PC-9 (cell line): ENCODE data around the gene IRF1. TPM values are rescaled to one million over a fixed set of nuclear protein-coding genes. Genes with fewer than 3 reads are reported as not detected.

Source experiments
- BruUV-seq: library from RNA; stranded (reverse); fragments of 400-500 nt; replicated peaks from 2 replicates; lab custom pipeline; 2021; lab: Mats Ljungman, UMichigan
- CTCF ChIA-PET: fragments of 300-600 bp; sonication (Branson Sonifier 250); formaldehyde crosslinking; loops from one replicate; lab custom pipeline; 2022; ENCODE audit warnings: antibody characterized with exemption; lab: Charles Lee
- POLR2A ChIA-PET: fragments of 300-600 bp; sonication (Branson Sonifier 250); formaldehyde crosslinking; loops from one replicate; lab custom pipeline; 2022; ENCODE audit warnings: antibody characterized with exemption; ENCODE audit not compliant: unreplicated experiment; lab: Charles Lee
- DNase-seq, 2 experiments: peaks; one replicate each; pipeline versions ENCODE4 v3.0.0 to v3.0.0-alpha.2; 2015 to 2022; ENCODE audit warnings: mixed read lengths in 1 of 2
- H2AFZ ChIP-seq: fragments of 200-600 bp; sonication (generic); 2 replicates; pipeline ENCODE4 v1.8.1; 2017; ENCODE audit warnings: antibody characterized with exemption
- H3F3A ChIP-seq: fragments of 200-600 bp; sonication (generic); 2 replicates; pipeline ENCODE4 v1.8.1; 2017; ENCODE audit warnings: antibody characterized with exemption, mild to moderate bottlenecking, low read depth; ENCODE audit not compliant: insufficient read depth
- H3K27ac ChIP-seq: fragments of 200-600 bp; sonication (generic); 2 replicates; pipeline ENCODE4 v1.6.1; 2016; ENCODE audit warnings: mixed run types
- H3K27me3 ChIP-seq: fragments of 200-600 bp; sonication (generic); 2 replicates; pipeline ENCODE4 v1.6.1; 2016; ENCODE audit warnings: low read depth, mixed run types; ENCODE audit not compliant: insufficient read depth
- H3K36me3 ChIP-seq: fragments of 200-600 bp; sonication (generic); 2 replicates; pipeline ENCODE4 v1.6.1; 2016; ENCODE audit warnings: low read depth, mixed run types
- H3K4me1 ChIP-seq: fragments of 200-600 bp; sonication (generic); replicated peaks from 2 replicates; pipeline ENCODE4 v1.6.1; 2016; ENCODE audit warnings: mixed run types; ENCODE audit not compliant: insufficient read depth
- H3K4me2 ChIP-seq: fragments of 200-600 bp; sonication (generic); 2 replicates; pipeline ENCODE4 v1.6.1; 2017; ENCODE audit warnings: mixed run types
- H3K4me3 ChIP-seq: fragments of 200-600 bp; sonication (generic); 2 replicates; pipeline ENCODE4 v1.6.1; 2016; ENCODE audit warnings: mixed run types
- H3K79me2 ChIP-seq: fragments of 200-600 bp; sonication (generic); 2 replicates; pipeline ENCODE4 v1.6.1; 2017; ENCODE audit warnings: low read depth, mixed run types
- H3K9me2 ChIP-seq: fragments of 200-600 bp; sonication (generic); 2 replicates; pipeline ENCODE4 v1.8.1; 2017; ENCODE audit warnings: mild to moderate bottlenecking; ENCODE audit not compliant: insufficient read depth
- H3K9me3 ChIP-seq: fragments of 200-600 bp; sonication (generic); 2 replicates; pipeline ENCODE4 v1.8.1; 2016; ENCODE audit warnings: low read depth; ENCODE audit not compliant: insufficient read depth
- H4K20me1 ChIP-seq: fragments of 200-600 bp; sonication (generic); 2 replicates; pipeline ENCODE4 v1.8.1; 2017; ENCODE audit not compliant: insufficient read depth
- CTCF ChIP-seq: fragments of 200-600 bp; sonication (generic); conservative IDR thresholded peaks from 2 replicates; pipeline ENCODE4 v1.6.1; 2017; ENCODE audit warnings: mixed run types, antibody characterized with exemption, mild to moderate bottlenecking, moderate library complexity
- EZH2 ChIP-seq: fragments of 200-600 bp; sonication (generic); IDR thresholded peaks from 2 replicates; pipeline ENCODE4 v1.8.0; 2017; ENCODE audit warnings: antibody characterized with exemption, low read depth
- intact Hi-C: fragments of 100-400 bp; cut with micrococcal nuclease; formaldehyde crosslinking; loops from one replicate; pipeline ENCODE4 v1.10.0; 2022; ENCODE audit not compliant: unreplicated experiment
- total RNA-seq: library from RNA; stranded (reverse); gene quantifications from 2 replicates; pipeline ENCODE4 v1.2.3, GENCODE V29; 2021

IRF1 gene
- total RNA-seq, 1 experiment from 2014 or later, result 27.1 TPM

- Histone ChIP-seq H3K4me3 (no peak overlapping the region), H3F3A (no peaks in the 10 kb centered on the region), H2AFZ (no peak overlapping the region), H3K36me3 (no peaks in the 10 kb centered on the region), H3K9me3 (no peaks in the 10 kb centered on the region), H3K27me3 (no peaks in the 10 kb centered on the region), H3K27ac (no peak overlapping the region), H3K4me2 (no peak overlapping the region), H4K20me1 (no peaks in the 10 kb centered on the region; the same call in 1 of the 2 replicates), H3K9me2 (no peaks in the 10 kb centered on the region), H3K4me1 (peaks cover 4% of the 10 kb centered on the region), H3K79me2 (no peaks in the 10 kb centered on the region)
- TF ChIP-seq CTCF, result no peak
- TF ChIP-seq EZH2, result no peak
- ChIA-PET CTCF (no interaction called here), POLR2A (no interaction called here)
- intact Hi-C loops, result no loop called here
- no TSS peak for BruUV-seq
- no peak for DNase-seq
Observed at GRCh38 chr5:132434416-132435286, 55.9 kb downstream of the IRF1 start.

GRCh38 chr5:132433141-132433540, 57.4 kb downstream of the IRF1 start:
- ChIA-PET CTCF (no interaction called here), POLR2A (no interaction called here)
- H3K9me3 ChIP-seq, result no peaks in the 10 kb centered on the region
- H3K4me3 ChIP-seq, result no peak overlapping the region
- intact Hi-C loops, result no loop called here
- peaks cover 8% of the 10 kb centered on the region for H3F3A ChIP-seq
- no peaks in the 10 kb centered on the region for H3K9me2 ChIP-seq
- no peaks in the 10 kb centered on the region for H3K27me3 ChIP-seq
- H3K27ac ChIP-seq, result no peak overlapping the region
- TF ChIP-seq EZH2, result no peak
- TF ChIP-seq CTCF, result no peak
- no peak for DNase-seq
- no peaks in the 10 kb centered on the region for H3K79me2 ChIP-seq
- H2AFZ ChIP-seq, result no peak overlapping the region
- no peaks in the 10 kb centered on the region; the same call in 1 of the 2 replicates for H4K20me1 ChIP-seq
- BruUV-seq, result no TSS peak
- H3K36me3 ChIP-seq, result no peaks in the 10 kb centered on the region
- H3K4me2 ChIP-seq, result no peak overlapping the region
- peaks cover 19% of the 10 kb centered on the region for H3K4me1 ChIP-seq

GRCh38 chr5:132431632-132432031, 58.9 kb downstream of the IRF1 start:
- H2AFZ ChIP-seq, result no peak overlapping the region
- H3K9me2 ChIP-seq, result no peaks in the 10 kb centered on the region
- H3K4me2 ChIP-seq, result no peak overlapping the region
- POLR2A ChIA-PET, result interaction anchor here (0.5 to 0.7 kb wide), 2 partner anchors 26 to 532 kb away, joined by 3 to 5 read pairs; no protein-coding TSS in a partner anchor
- no peak overlapping the region for H3K4me3 ChIP-seq
- no peaks in the 10 kb centered on the region for H3K9me3 ChIP-seq
- H3F3A ChIP-seq, result peaks cover 24% of the 10 kb centered on the region
- H3K79me2 ChIP-seq, result no peaks in the 10 kb centered on the region
- TF ChIP-seq CTCF, result no peak
- no peak for TF ChIP-seq EZH2
- DNase-seq, result no peak
- no peaks in the 10 kb centered on the region; the same call in 1 of the 2 replicates for H4K20me1 ChIP-seq
- H3K36me3 ChIP-seq, result no peaks in the 10 kb centered on the region
- intact Hi-C loops, result no loop called here
- peaks cover 34% of the 10 kb centered on the region for H3K4me1 ChIP-seq
- BruUV-seq, result no TSS peak
- H3K27me3 ChIP-seq, result no peaks in the 10 kb centered on the region
- H3K27ac ChIP-seq, result no peak overlapping the region
- CTCF ChIA-PET, result no interaction called here

Other genes starting within 250 kb of the IRF1 start
- gene PDLIM4, start 233.1 kb downstream of the IRF1 start, total RNA-seq, result 35.8 and 47.2 TPM in 2 replicates
- 4.2 and 4.9 TPM in 2 replicates for gene SLC22A4, start 196.4 kb downstream of the IRF1 start, total RNA-seq
- 13.5 and 15.2 TPM in 2 replicates for gene SLC22A5, start 121.1 kb downstream of the IRF1 start, total RNA-seq
- not detected in 2 replicates for gene IL5, start 52.7 kb upstream of the IRF1 start, total RNA-seq
- 33.9 and 42.2 TPM in 2 replicates for gene RAD50, start 66.2 kb upstream of the IRF1 start, total RNA-seq
- gene IL13, start 167.4 kb upstream of the IRF1 start, total RNA-seq, result not detected in 2 replicates
- gene IL4, start 183.2 kb upstream of the IRF1 start, total RNA-seq, result not detected in 2 replicates
- 10.1 and 15.2 TPM in 2 replicates for gene KIF3A, start 246.8 kb upstream of the IRF1 start, total RNA-seq